ENCODE measurements around the gene HPDL. TPM values are rescaled to one million over a fixed set of nuclear protein-coding genes. Genes with fewer than 3 reads are reported as not detected.

HPDL gene
- total RNA-seq, 2 experiments from 2014 or later: 10.7 to 11.1 TPM

DNA sequence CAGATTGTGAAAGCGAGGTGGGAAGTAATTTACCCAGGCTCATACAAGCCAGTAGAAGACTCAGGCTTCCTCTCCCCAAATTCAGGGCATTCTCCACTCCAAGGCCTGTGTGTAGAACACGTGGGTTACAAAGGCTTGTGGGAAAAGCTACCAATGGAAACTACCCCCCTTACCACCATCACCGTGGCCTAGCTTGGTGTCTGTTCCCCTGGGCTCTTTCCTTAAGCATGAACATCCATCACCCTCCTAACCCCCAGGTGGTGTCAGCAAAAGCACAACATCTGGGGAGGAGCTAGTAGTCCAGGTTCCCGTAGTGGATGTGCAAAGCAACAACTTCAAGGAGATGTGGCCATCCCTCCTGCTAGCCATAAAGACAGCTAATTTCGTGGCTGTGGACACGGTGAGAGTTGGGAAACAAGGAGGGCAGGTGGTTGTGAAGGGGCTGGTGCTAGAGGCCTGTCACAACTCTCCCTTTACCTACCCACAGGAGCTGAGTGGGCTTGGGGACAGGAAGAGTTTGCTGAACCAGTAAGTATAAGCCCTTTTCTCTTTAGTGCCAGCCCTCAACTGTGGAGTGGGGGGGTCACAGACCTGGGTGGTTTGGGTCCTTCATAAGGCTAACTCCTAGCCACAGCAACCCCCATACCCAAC lies 14.2 kb downstream of the HPDL start:
- peak; percentile 58 for DNase-seq
- Mint-ChIP-seq H3K27ac (peak overlapping the region; percentile 100), H3K4me1 (ENCODE audit: low read depth) (peaks cover 35% of the 10 kb centered on the region), H3K27me3 (ENCODE audit: low read depth) (no peaks in the 10 kb centered on the region), H3K9me3 (peaks cover 3% of the 10 kb centered on the region), H3K4me3 (peak overlapping the region; percentile 100), H3K36me3 (ENCODE audit: low read depth) (peaks cover 57% of the 10 kb centered on the region)
- CTCF ChIA-PET: interaction anchor here (0.6 to 3.4 kb wide), 13 partner anchors 8 to 613 kb away, joined by 3 to 26 read pairs (median 5); partner anchors contain the start of genes HECTD3 and UROD
- intact Hi-C loops (cut with micrococcal nuclease): loop anchor here (1.0 kb wide), 6 partner anchors 150 to 346 kb away; partner anchors contain the start of genes CCDC163, MMACHC, TESK2 and UROD

DNA sequence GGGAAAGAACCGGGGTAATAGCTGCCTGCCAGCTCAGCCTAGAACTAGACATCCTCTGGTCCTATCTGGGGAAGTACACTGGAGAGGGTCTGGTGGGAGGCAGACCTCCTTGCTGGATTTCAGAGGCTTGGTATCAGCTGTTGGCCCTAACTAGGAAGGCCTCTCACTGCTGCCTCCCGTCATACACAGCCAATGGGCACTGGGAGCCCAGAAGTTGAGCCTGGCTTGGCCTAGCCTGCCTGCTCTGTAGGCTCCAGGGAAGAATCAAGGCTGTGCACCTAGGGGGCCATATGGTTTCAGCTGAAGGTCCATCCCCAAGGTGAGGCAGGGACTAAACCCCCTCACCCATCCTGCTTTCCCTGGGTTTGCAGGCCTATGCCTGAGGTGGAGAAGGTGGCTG lies 17.8 kb downstream of the HPDL start:
- intact Hi-C loops (cut with micrococcal nuclease): no loop called here
- no peak overlapping the region for H3K4me3 Mint-ChIP-seq
- H3K27me3 Mint-ChIP-seq (ENCODE audit: low read depth): no peaks in the 10 kb centered on the region
- no peaks in the 10 kb centered on the region for H3K9me3 Mint-ChIP-seq
- H3K36me3 Mint-ChIP-seq (ENCODE audit: low read depth): peaks cover 46% of the 10 kb centered on the region
- CTCF ChIA-PET: interaction anchor here (1.2 to 1.5 kb wide), 4 partner anchors 45 to 330 kb away, joined by 4 to 7 read pairs (median 5); no protein-coding TSS in a partner anchor
- DNase-seq: no peak
- H3K4me1 Mint-ChIP-seq (ENCODE audit: low read depth): peaks cover 26% of the 10 kb centered on the region
- no peak overlapping the region for H3K27ac Mint-ChIP-seq

- Mint-ChIP-seq H3K9me3 (no peaks in the 10 kb centered on the region), H3K27me3 (ENCODE audit: low read depth) (no peaks in the 10 kb centered on the region), H3K36me3 (ENCODE audit: low read depth) (peaks cover 43% of the 10 kb centered on the region), H3K4me3 (no peak overlapping the region), H3K27ac (peak overlapping the region; percentile 66), H3K4me1 (ENCODE audit: low read depth) (peaks cover 26% of the 10 kb centered on the region)
- CTCF ChIA-PET: interaction anchor here (1.3 kb wide), 1 partner anchor 330 kb away, joined by 4 read pairs; no protein-coding TSS in a partner anchor
- DNase-seq: no peak
- intact Hi-C loops (cut with micrococcal nuclease): no loop called here
Observed at GRCh38 chr1:45345014-45345413, 18.3 kb downstream of the HPDL start.

- CTCF ChIA-PET: interaction anchor here (2.5 kb wide), 1 partner anchor 146 kb away, joined by 13 read pairs; no protein-coding TSS in a partner anchor
- peaks cover 19% of the 10 kb centered on the region for H3K4me1 Mint-ChIP-seq (ENCODE audit: low read depth)
- H3K9me3 Mint-ChIP-seq: no peaks in the 10 kb centered on the region
- H3K36me3 Mint-ChIP-seq (ENCODE audit: low read depth): peaks cover 32% of the 10 kb centered on the region
- H3K4me3 Mint-ChIP-seq: no peak overlapping the region
- no peaks in the 10 kb centered on the region for H3K27me3 Mint-ChIP-seq (ENCODE audit: low read depth)
- no peak for DNase-seq
- intact Hi-C loops (cut with micrococcal nuclease): no loop called here
- peak overlapping the region; percentile 20 for H3K27ac Mint-ChIP-seq
Observed at GRCh38 chr1:45346473-45346872, 19.8 kb downstream of the HPDL start.

DNA sequence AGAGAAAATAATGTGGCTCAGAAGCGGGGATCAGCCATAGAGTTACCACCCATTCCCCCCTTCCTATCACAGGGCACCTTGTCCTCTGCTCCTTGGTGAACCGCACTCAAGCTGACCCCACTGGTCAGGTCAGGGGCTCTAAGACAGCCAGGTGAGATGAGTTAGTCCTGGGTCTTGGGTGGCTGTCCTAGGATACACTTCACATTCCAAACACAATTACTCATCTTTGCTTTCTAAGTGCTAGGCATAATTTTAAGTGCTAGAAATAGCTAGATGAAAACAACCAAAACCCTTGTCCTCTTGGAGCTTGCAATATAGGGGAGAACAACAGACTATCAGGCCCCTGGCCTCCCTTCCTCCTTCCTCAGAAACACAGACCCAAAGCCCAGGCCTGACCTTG lies 21.3 kb downstream of the HPDL start:
- Mint-ChIP-seq H3K4me1 (ENCODE audit: low read depth) (peaks cover 5% of the 10 kb centered on the region), H3K27ac (peak overlapping the region; percentile 6), H3K9me3 (no peaks in the 10 kb centered on the region), H3K36me3 (ENCODE audit: low read depth) (peaks cover 18% of the 10 kb centered on the region), H3K4me3 (no peak overlapping the region), H3K27me3 (ENCODE audit: low read depth) (no peaks in the 10 kb centered on the region)
- intact Hi-C loops (cut with micrococcal nuclease): no loop called here
- no peak for DNase-seq
- CTCF ChIA-PET: interaction anchor here (0.9 to 2.5 kb wide), 8 partner anchors 7 to 222 kb away, joined by 3 to 13 read pairs (median 4); partner anchors contain the start of genes CCDC163, MMACHC, MUTYH and TOE1

DNA sequence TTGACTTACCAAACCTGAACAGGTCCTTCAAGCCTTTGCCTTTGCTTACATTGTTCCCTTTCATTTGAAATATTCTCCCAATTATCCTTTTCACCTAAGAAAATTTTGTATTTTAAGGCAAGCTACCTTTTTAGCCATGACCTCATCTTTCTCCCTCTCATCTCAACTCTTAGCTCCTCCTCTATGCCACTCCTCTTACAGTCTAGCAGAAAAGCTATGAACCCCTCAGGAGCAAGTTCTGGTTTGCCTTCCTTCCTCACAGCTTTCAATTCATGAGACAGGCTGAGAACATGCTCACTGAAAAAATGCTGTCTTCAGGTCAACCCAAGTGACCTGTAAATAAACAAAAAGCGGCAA lies 21.9 kb downstream of the HPDL start:
- no peaks in the 10 kb centered on the region for H3K9me3 Mint-ChIP-seq
- peak overlapping the region; percentile 6 for H3K27ac Mint-ChIP-seq
- intact Hi-C loops (cut with micrococcal nuclease): no loop called here
- peaks cover 13% of the 10 kb centered on the region for H3K36me3 Mint-ChIP-seq (ENCODE audit: low read depth)
- no peak for DNase-seq
- no peaks in the 10 kb centered on the region for H3K27me3 Mint-ChIP-seq (ENCODE audit: low read depth)
- no peak overlapping the region for H3K4me3 Mint-ChIP-seq
- H3K4me1 Mint-ChIP-seq (ENCODE audit: low read depth): peaks cover 4% of the 10 kb centered on the region
- CTCF ChIA-PET: interaction anchor here (0.6 to 2.5 kb wide), 7 partner anchors 8 to 831 kb away, joined by 3 to 13 read pairs (median 4); partner anchors contain the start of genes CCDC163, MMACHC, MUTYH and TOE1

DNA sequence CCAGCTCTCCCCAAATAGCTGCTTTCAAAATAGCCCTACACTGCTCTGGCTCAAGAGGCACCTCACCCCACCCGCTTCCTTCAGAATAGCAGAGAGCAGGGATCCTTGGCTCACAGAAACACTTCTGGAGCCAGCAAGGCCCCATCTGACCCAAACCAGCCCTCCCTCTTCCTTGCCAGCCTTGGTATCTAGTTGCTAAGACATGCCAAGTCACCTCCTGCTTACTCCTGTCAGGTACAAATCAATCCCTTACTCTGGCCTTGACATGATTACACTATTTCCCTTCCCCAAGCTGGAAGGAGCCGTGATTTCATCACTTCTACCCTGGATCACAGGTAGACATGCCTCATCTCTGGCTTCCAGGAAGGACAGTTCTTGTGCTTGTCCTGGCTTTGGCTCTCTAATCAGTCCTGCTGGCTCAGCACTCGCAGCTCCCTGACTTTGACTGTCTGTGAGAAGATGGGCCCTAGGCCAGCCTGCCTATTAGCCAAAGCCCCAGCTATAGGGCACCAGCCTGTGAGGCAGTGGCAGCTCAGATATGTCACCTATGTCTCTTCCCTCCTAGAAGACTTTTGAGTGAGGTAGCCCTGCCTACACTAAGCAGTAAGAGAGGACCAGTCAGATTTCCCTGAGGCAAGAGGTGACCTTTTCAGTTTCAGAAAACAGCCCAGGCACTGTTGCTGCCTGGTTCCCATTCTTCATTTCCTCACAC lies 22.4 kb downstream of the HPDL start:
- H3K27ac Mint-ChIP-seq: no peak overlapping the region

GRCh38 chr1:45351508-45351907 lies 24.8 kb downstream of the HPDL start:
- Mint-ChIP-seq H3K9me3 (no peaks in the 10 kb centered on the region), H3K4me1 (ENCODE audit: low read depth) (no peaks in the 10 kb centered on the region), H3K27me3 (ENCODE audit: low read depth) (no peaks in the 10 kb centered on the region), H3K4me3 (no peak overlapping the region), H3K27ac (no peak overlapping the region), H3K36me3 (ENCODE audit: low read depth) (peaks cover 1% of the 10 kb centered on the region)
- intact Hi-C loops (cut with micrococcal nuclease): no loop called here
- CTCF ChIA-PET: interaction anchor here (0.8 to 2.0 kb wide), 2 partner anchors 48 to 140 kb away, joined by 3 to 4 read pairs; partner anchors contain the start of gene TESK2
- no peak for DNase-seq

More for the DNA sequence above, 22.4 kb downstream of the HPDL start:
- H3K27me3 Mint-ChIP-seq (ENCODE audit: low read depth): no peaks in the 10 kb centered on the region
- H3K4me1 Mint-ChIP-seq (ENCODE audit: low read depth): peaks cover 4% of the 10 kb centered on the region
- H3K9me3 Mint-ChIP-seq: no peaks in the 10 kb centered on the region
- intact Hi-C loops (cut with micrococcal nuclease): no loop called here
- H3K36me3 Mint-ChIP-seq (ENCODE audit: low read depth): peaks cover 11% of the 10 kb centered on the region
- DNase-seq: no peak
- no peak overlapping the region for H3K4me3 Mint-ChIP-seq
- CTCF ChIA-PET: interaction anchor here (0.6 to 2.5 kb wide), 4 partner anchors 9 to 830 kb away, joined by 3 to 13 read pairs (median 8); partner anchors contain the start of genes MUTYH and TOE1

GRCh38 chr1:45353685-45354084 lies 27.0 kb downstream of the HPDL start:
- Mint-ChIP-seq H3K27me3 (ENCODE audit: low read depth) (no peaks in the 10 kb centered on the region), H3K4me3 (no peak overlapping the region), H3K36me3 (ENCODE audit: low read depth) (no peaks in the 10 kb centered on the region), H3K9me3 (no peaks in the 10 kb centered on the region), H3K27ac (no peak overlapping the region), H3K4me1 (ENCODE audit: low read depth) (no peaks in the 10 kb centered on the region)
- CTCF ChIA-PET: interaction anchor here (11.4 kb wide), 1 partner anchor 138 kb away, joined by 175 read pairs; the partner anchor contains the start of gene TESK2
- no peak for DNase-seq
- intact Hi-C loops (cut with micrococcal nuclease): no loop called here

- intact Hi-C loops (cut with micrococcal nuclease): no loop called here
- H3K36me3 Mint-ChIP-seq (ENCODE audit: low read depth): no peaks in the 10 kb centered on the region
Observed at GRCh38 chr1:45354838-45355237, 28.1 kb downstream of the HPDL start.

GRCh38 chr1:45355683-45356082 lies 29.0 kb downstream of the HPDL start:
- Mint-ChIP-seq H3K27ac (no peak overlapping the region), H3K36me3 (ENCODE audit: low read depth) (no peaks in the 10 kb centered on the region)
- CTCF ChIA-PET: interaction anchor here (1.0 to 11.4 kb wide), 4 partner anchors 43 to 341 kb away, joined by 3 to 175 read pairs (median 3); partner anchors contain the start of gene TESK2

More at GRCh38 chr1:45354838-45355237, 28.1 kb downstream of the HPDL start:
- no peak for DNase-seq
- H3K27ac Mint-ChIP-seq: no peak overlapping the region
- H3K4me3 Mint-ChIP-seq: no peak overlapping the region
- no peaks in the 10 kb centered on the region for H3K27me3 Mint-ChIP-seq (ENCODE audit: low read depth)
- H3K4me1 Mint-ChIP-seq (ENCODE audit: low read depth): peaks cover under 1% of the 10 kb centered on the region
- no peaks in the 10 kb centered on the region for H3K9me3 Mint-ChIP-seq
- CTCF ChIA-PET: interaction anchor here (0.7 to 11.4 kb wide), 4 partner anchors 137 to 340 kb away, joined by 3 to 175 read pairs (median 3); partner anchors contain the start of gene TESK2

DNA sequence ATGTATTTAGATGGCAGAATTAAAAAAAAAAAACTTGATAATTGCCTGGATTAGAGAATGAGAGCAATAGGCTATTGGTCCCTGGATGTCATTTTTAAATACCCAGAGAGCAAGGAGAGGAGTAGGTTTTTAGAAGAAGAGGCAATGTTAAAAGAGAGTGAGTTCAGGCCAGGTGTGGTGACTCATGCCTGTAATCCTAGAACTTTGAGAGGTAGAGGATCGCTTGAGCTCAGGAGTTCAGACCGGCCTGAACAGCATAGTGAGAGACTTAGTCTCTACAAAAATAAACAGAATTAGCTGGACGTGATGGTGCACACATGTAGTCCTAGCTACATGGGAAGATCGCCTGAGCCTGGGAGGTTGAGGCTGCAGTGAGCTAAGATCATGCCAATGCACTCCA lies 29.5 kb downstream of the HPDL start:
- no peak for DNase-seq
- Mint-ChIP-seq H3K4me1 (ENCODE audit: low read depth) (peaks cover 5% of the 10 kb centered on the region), H3K36me3 (ENCODE audit: low read depth) (no peaks in the 10 kb centered on the region), H3K9me3 (no peaks in the 10 kb centered on the region), H3K4me3 (no peak overlapping the region), H3K27me3 (ENCODE audit: low read depth) (no peaks in the 10 kb centered on the region), H3K27ac (no peak overlapping the region)
- CTCF ChIA-PET: interaction anchor here (0.6 to 11.4 kb wide), 5 partner anchors 43 to 342 kb away, joined by 3 to 175 read pairs (median 3); partner anchors contain the start of gene TESK2
- intact Hi-C loops (cut with micrococcal nuclease): no loop called here

More at GRCh38 chr1:45355683-45356082, 29.0 kb downstream of the HPDL start:
- H3K4me1 Mint-ChIP-seq (ENCODE audit: low read depth): peaks cover 5% of the 10 kb centered on the region
- H3K9me3 Mint-ChIP-seq: no peaks in the 10 kb centered on the region
- DNase-seq: no peak
- intact Hi-C loops (cut with micrococcal nuclease): no loop called here
- no peak overlapping the region for H3K4me3 Mint-ChIP-seq
- H3K27me3 Mint-ChIP-seq (ENCODE audit: low read depth): no peaks in the 10 kb centered on the region

Measured in activated naive CD4-positive, alpha-beta T cell treated with anti-CD3 and anti-CD28 coated beads for 36 hours (primary cell).